Lung (tissue), 12 donors: Measurements from ENCODE around the gene CSPG4. TPM values are rescaled to one million over a fixed set of nuclear protein-coding genes. Genes with fewer than 3 reads are reported as not detected.
"Not testable (repeated sequence)": the region's sequence is repeated elsewhere in the genome, so short reads cannot be mapped to it uniquely, and the experiment has no call there.

Experiments used
- ATAC-seq: fragments of 200-7000 bp; cut with Tn5 transposase; one replicate; pipeline ENCODE4 v1.9.1; 2020; ENCODE audit warnings: moderate number of reproducible peaks; ENCODE audit not compliant: insufficient read depth, low FRiP score
- DNase-seq, 3 donors: peaks; one replicate each; pipeline ENCODE4 v3.0.0-alpha.2; 2013 to 2017
- H3K27ac ChIP-seq, 2 donors: one replicate each; pipeline ENCODE4 v1.5.1; 2013; ENCODE audit warnings: mild to moderate bottlenecking in 2 of 2, moderate library complexity in 2 of 2, control low read depth in 1 of 2, inconsistent platforms in 1 of 2, low read depth in 1 of 2, low read length in 1 of 2
- H3K27me3 ChIP-seq, 3 donors: one replicate each; pipeline ENCODE4 v1.5.1; 2013; ENCODE audit warnings: low read length in 2 of 3; ENCODE audit not compliant: control insufficient read depth in 3 of 3, insufficient read depth in 3 of 3
- H3K36me3 ChIP-seq, 4 donors: one replicate each; pipeline ENCODE4 v1.5.1; 2013; ENCODE audit warnings: low read length in 4 of 4, mild to moderate bottlenecking in 1 of 4, moderate library complexity in 1 of 4; ENCODE audit not compliant: control insufficient read depth in 4 of 4, insufficient read depth in 4 of 4
- H3K4me1 ChIP-seq, 5 donors: one replicate each; pipeline ENCODE4 v1.5.1; 2013; ENCODE audit warnings: low read length in 5 of 5, mild to moderate bottlenecking in 2 of 5, moderate library complexity in 1 of 5; ENCODE audit not compliant: control insufficient read depth in 5 of 5, insufficient read depth in 5 of 5
- H3K4me3 ChIP-seq: one replicate; pipeline ENCODE4 v1.5.1; 2013; ENCODE audit warnings: mild to moderate bottlenecking, control low read depth, moderate library complexity
- H3K9ac ChIP-seq, 2 donors: one replicate each; pipeline ENCODE4 v1.5.1; 2013; ENCODE audit warnings: low read length in 2 of 2, control low read depth in 1 of 2; ENCODE audit not compliant: insufficient read depth in 1 of 2
- H3K9me3 ChIP-seq, 4 donors: one replicate each; pipeline ENCODE4 v1.5.1; 2013; ENCODE audit warnings: low read length in 3 of 4, mild to moderate bottlenecking in 1 of 4, moderate library complexity in 1 of 4; ENCODE audit not compliant: control insufficient read depth in 4 of 4, insufficient read depth in 3 of 4
- WGBS, 2 donors: extraction: QIAGEN DNeasy Blood & Tissue Kit; methylation state at CpG; one replicate each; pipeline ENCODE4 v1.1.7; 2013; 5-methylcytosine and 5-hydroxymethylcytosine counted together
- polyA plus RNA-seq, 2 donors: library from polyadenylated mRNA; stranded (reverse); fragments of 200-250 nt; gene quantifications; one replicate each; pipeline ENCODE4 v1.2.1, GENCODE V29; 2013
- total RNA-seq, 2 donors: library from RNA; depleted of rRNA in 1 of 2; stranded (reverse); fragments of >200 nt in 1 of 2; gene quantifications; one replicate each; pipeline ENCODE4 v1.2.1, GENCODE V29; 2014 to 2021
- TF ChIP-seq, protein P1 (sequence below): IDR thresholded peaks from 2 replicates; pipeline ENCODE4 v1.5.1; 2012; ENCODE audit warnings: mild to moderate bottlenecking; ENCODE audit errors: control extremely low read depth, extremely low read depth
- donor health status: control.
- donor health status: control.
- donor health status: Bipolar disorder and iron deficiency.
- donor health status: healthy.
- donor health status: DM: yes; HTN: yes; CAD: no.

Gene CSPG4
- total and polyA plus RNA-seq, 4 donors, result 8.5 to 38.1 (median 24.2) TPM

DNA sequence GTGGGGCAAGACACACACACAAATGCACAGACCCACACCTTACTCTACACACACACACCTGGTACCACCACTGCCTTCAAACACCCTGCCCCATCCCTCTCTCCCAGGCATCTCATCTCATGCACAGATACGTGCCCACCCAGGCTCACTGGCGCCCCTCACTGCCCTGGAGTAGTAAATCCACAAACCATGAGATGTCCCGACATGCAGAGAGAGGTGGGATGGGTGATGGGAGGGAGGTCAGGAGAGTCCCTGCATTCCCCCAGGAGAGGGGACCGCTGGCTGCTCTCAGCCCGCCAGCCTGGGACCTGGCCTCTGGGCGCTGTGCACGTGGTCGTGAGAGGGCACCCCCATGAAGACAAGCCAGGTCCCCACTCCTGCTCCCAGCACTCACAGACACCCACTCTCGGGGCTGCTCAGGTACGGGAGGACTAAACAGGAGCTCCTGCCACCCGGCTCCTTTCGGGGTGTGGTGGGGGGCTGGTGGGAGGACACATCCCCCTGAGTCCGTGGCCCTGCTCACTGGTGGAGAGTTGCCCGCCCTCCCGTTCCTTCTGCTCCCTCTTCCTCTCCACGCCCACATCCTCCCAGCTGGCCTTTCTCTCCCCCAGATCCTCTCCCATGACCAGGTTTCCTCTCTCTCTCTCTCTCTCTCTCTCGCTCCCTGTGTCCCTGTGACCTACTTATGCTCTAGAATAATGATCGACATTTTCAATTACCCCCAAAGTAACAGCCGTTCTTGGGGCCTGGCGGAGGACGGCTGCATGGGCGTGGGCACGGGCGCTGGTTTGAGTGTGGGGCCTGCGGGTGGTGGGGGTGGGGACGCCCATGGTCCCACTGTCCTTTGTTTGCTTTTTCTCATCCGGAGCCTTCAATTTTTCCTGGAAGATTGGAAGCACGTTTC is 18.9 kb upstream of the CSPG4 start:
- no peaks in the 10 kb centered on the region for H3K27me3 ChIP-seq
- TF ChIP-seq, protein P1, sequence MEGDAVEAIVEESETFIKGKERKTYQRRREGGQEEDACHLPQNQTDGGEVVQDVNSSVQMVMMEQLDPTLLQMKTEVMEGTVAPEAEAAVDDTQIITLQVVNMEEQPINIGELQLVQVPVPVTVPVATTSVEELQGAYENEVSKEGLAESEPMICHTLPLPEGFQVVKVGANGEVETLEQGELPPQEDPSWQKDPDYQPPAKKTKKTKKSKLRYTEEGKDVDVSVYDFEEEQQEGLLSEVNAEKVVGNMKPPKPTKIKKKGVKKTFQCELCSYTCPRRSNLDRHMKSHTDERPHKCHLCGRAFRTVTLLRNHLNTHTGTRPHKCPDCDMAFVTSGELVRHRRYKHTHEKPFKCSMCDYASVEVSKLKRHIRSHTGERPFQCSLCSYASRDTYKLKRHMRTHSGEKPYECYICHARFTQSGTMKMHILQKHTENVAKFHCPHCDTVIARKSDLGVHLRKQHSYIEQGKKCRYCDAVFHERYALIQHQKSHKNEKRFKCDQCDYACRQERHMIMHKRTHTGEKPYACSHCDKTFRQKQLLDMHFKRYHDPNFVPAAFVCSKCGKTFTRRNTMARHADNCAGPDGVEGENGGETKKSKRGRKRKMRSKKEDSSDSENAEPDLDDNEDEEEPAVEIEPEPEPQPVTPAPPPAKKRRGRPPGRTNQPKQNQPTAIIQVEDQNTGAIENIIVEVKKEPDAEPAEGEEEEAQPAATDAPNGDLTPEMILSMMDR, result no peak
- H3K4me1 ChIP-seq, result peaks cover 0 to 22% (median 6%) of the 10 kb centered on the region in 5 donors
- ATAC-seq (no peak), DNase-seq (peak; percentile 89 to 97 (median 93))
- no peak overlapping the region for H3K4me3 ChIP-seq
- no peaks in the 10 kb centered on the region for H3K36me3 ChIP-seq
- no peaks in the 10 kb centered on the region for H3K9me3 ChIP-seq
- WGBS, 2 donors, result 27 to 28% methylated on average over 27 to 28 of the region's 28 CpGs
- H3K27ac ChIP-seq, result no peak overlapping the region
- H3K9ac ChIP-seq, result peak overlapping the region in 1 of 2 donors; percentile 42

DNA sequence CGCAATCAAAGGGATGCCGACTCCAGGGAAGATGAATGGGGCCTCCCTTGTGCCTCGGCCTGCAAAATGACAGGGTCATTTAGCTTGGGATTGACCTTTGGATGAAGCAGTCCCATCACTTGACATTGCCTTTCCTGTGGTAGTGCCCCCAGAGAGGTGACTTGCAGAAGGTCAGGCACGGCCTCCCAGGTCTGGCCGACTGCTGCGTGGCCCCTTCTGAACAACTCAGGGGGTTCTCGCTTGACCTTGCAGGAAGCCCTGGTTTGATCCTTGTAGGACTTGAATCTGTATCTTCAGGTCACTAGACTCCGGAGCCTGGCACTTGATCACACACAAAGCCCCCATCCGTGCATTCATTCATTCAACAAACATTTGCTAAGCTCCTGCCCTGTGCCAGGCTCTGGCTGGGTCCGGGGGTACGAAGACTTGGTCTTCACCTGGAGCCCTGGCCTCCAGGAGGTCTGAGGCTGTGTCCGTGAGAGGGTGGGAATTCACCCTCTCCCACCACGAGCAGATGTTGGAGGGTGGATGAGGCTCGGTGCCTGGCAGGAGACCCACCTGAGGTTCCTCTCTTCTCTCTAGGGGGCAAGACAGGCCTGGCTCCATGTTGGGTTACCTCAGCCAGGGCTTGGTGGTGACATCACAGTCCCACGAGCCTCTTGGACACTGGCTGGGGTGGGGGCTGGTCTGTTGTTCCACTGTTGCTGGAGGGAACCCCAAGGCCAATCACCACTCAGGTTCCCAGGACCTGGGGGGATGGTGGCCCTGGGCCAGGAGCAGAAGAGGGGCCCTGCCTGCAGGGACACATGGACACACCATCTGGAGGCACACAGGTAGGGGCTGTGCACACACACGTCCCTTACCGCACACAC is 18.0 kb upstream of the CSPG4 start:
- H3K4me3 ChIP-seq, H3K27ac ChIP-seq, H3K9ac ChIP-seq, ATAC-seq, H3K27me3 ChIP-seq, H3K36me3 ChIP-seq, H3K9me3 ChIP-seq: not testable (repeated sequence)
- peaks cover 0 to 22% (median 6%) of the 10 kb centered on the region in 5 donors for H3K4me1 ChIP-seq
- DNase-seq, result peak in 1 of 3 donors; percentile 7
- WGBS, 2 donors, result 91 to 92% methylated on average over 17 of the region's 17 CpGs

DNA sequence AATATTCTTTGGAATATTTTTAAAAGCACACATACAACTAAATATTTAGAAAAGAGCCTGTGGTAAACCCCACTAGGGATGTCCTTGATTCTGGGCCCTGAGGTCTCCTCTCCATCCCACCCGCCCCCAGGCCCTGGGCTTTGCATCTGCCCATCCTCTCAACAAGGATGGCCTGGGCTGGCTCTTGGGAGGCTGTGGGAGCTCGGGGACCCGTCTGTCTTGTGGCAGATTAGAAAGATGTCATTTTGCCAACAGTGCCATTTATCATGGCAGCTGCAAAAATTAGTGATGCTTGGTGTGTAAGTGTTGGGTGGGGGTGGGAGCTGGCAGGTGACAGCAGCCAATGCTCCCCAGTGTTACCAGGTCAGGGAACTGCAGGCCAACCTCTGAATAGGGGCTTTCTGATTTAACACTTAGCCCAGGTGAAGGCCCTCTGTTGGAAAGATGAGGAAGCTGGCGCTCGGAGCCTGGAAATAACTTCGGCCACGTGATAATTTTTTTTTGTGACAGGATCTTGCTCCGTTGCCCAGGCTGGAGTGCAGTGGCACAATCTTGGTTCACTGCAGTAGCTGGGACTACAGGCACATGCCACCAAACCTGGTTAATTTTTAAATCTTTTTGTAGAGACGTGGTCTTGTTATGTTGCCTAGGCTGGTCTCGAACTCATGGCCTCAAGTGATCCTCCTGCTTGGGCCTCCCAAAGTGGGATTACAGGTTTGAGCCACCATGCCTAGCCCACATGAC is 16.9 kb upstream of the CSPG4 start:
- DNase-seq (no peak), ATAC-seq (no peak)
- 75 to 81% methylated on average over 10 of the region's 10 CpGs for WGBS, 2 donors
- Histone ChIP-seq H3K9me3 (no peaks in the 10 kb centered on the region), H3K27me3 (no peaks in the 10 kb centered on the region), H3K27ac (no peak overlapping the region), H3K4me1 (peaks cover 0 to 22% (median 6%) of the 10 kb centered on the region in 5 donors), H3K36me3 (no peaks in the 10 kb centered on the region), H3K9ac (no peak overlapping the region), H3K4me3 (no peak overlapping the region)
- TF ChIP-seq, protein P1, result no peak
